Left ventricle myocardium inferior (tissue), 1 donor: ENCODE measurements around the gene COX10. TPM values are rescaled to one million over a fixed set of nuclear protein-coding genes. Genes with fewer than 3 reads are reported as not detected.
"Not testable (repeated sequence)": the region's sequence is repeated elsewhere in the genome, so short reads cannot be mapped to it uniquely, and the experiment has no call there.

Experiments used
- DNase-seq: peaks from one replicate; pipeline ENCODE4 v3.0.0-alpha.2; 2020
- H3K27ac ChIP-seq: fragments of 200-600 bp; replicated peaks from 2 replicates; pipeline ENCODE4 v1.8.0; 2021
- H3K27me3 ChIP-seq: fragments of 200-600 bp; 2 replicates; pipeline ENCODE4 v1.8.0; 2021; ENCODE audit warnings: low read depth
- H3K36me3 ChIP-seq: fragments of 200-600 bp; 2 replicates; pipeline ENCODE4 v1.8.0; 2021
- H3K4me1 ChIP-seq: fragments of 200-600 bp; 2 replicates; pipeline ENCODE4 v1.8.0; 2021
- H3K4me3 ChIP-seq: fragments of 200-600 bp; 2 replicates; pipeline ENCODE4 v1.8.0; 2021; ENCODE audit warnings: mild to moderate bottlenecking, moderate library complexity
- H3K9me3 ChIP-seq: fragments of 200-600 bp; replicated peaks from 2 replicates; pipeline ENCODE4 v1.8.0; 2021
- intact Hi-C: fragments of 100-400 bp; cut with micrococcal nuclease; formaldehyde crosslinking; loops from one replicate; pipeline ENCODE4 v1.11.0; 2022
- total RNA-seq: library from RNA; stranded (reverse); fragmentation: NEBNext Ultra II Directional; extraction: Animal tissue kit (Norgen Biotek cat#: 25700); gene quantifications from one replicate; pipeline ENCODE4 v1.2.1, GENCODE V29; 2021
- TF ChIP-seq, protein P1 (sequence below): fragments of 200-600 bp; IDR thresholded peaks from 2 replicates; pipeline ENCODE4 v1.8.0; 2021; ENCODE audit warnings: antibody characterized with exemption, mild to moderate bottlenecking, borderline replicate concordance
- donor health status: DM: no; HTN: yes; CAD: no; lungs with severe emphysema.

Gene COX10
- total RNA-seq, 1 donor from 2014 or later: 46.3 TPM

DNA sequence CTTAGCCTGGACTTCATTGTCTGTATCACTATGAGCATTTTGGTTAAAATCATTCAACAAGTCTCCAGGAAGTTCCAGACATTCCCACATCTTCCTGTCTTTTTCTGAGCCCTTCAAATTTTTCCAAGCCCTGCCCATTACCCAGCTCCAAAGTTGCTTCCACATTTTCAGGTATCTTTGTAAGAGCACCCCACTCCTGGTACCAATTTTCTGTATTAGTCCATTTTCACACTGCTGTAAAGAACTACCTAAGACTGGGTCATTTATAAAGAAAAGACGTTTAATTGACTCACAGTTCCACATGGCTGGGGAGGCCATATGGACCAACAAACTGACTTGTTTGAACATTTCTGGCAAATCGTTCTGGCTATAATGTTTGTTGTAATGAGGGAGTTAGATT, 100.0 kb downstream of the COX10 start:
- H3K27me3 ChIP-seq: no peaks in the 10 kb centered on the region
- no peaks in the 10 kb centered on the region for H3K4me1 ChIP-seq
- no peak for DNase-seq
- H3K27ac ChIP-seq: no peak overlapping the region
- TF ChIP-seq, protein P1, sequence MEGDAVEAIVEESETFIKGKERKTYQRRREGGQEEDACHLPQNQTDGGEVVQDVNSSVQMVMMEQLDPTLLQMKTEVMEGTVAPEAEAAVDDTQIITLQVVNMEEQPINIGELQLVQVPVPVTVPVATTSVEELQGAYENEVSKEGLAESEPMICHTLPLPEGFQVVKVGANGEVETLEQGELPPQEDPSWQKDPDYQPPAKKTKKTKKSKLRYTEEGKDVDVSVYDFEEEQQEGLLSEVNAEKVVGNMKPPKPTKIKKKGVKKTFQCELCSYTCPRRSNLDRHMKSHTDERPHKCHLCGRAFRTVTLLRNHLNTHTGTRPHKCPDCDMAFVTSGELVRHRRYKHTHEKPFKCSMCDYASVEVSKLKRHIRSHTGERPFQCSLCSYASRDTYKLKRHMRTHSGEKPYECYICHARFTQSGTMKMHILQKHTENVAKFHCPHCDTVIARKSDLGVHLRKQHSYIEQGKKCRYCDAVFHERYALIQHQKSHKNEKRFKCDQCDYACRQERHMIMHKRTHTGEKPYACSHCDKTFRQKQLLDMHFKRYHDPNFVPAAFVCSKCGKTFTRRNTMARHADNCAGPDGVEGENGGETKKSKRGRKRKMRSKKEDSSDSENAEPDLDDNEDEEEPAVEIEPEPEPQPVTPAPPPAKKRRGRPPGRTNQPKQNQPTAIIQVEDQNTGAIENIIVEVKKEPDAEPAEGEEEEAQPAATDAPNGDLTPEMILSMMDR: no peak
- no peak overlapping the region for H3K4me3 ChIP-seq
- H3K9me3 ChIP-seq: peaks cover 20% of the 10 kb centered on the region
- intact Hi-C loops: no loop called here
- peaks cover 9% of the 10 kb centered on the region for H3K36me3 ChIP-seq

DNA sequence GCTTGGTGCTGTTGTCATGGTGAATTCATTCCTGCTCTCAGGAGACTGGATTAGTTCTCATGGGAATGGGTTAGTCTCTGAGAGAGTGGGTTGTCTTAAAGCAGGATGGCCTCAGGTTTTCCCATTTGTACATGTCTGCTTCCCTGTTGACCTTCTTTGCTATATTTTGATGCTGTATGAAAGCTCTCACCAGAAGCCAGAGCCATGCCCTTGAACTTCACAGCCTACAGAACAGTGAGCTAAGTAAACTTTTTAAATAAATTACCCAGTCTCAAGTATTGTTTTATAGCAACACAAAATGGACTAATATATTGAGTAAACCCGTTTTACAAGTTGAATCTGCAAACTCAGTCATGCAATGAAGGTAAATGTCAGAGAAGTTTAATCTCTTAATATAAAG, 100.6 kb downstream of the COX10 start:
- no peak for DNase-seq
- H3K27me3 ChIP-seq: no peaks in the 10 kb centered on the region
- H3K9me3 ChIP-seq: peaks cover 20% of the 10 kb centered on the region
- H3K4me1 ChIP-seq: no peaks in the 10 kb centered on the region
- TF ChIP-seq, protein P1: no peak
- intact Hi-C loops: no loop called here
- peaks cover 9% of the 10 kb centered on the region for H3K36me3 ChIP-seq
- no peak overlapping the region for H3K27ac ChIP-seq
- no peak overlapping the region for H3K4me3 ChIP-seq

DNA sequence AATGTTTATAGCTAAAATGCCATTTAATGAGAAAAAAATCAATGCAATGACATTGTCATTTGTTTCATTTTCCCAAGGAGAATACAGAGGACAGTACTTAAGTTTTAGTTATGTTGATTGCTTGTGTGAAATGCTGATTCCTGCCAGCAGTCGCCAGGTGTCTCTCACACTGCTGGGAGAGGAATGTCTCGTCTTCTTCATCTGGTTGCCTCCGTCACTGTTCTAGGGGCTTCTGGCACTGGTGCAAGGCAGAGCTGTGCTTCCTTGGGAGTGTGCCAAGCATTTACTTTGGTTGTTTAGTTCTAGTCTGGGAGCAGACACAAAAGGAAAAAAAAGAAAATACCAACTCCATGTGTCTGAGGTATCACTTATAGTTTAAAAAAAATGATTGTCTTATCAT, 107.7 kb downstream of the COX10 start:
- DNase-seq, H3K27ac ChIP-seq, H3K27me3 ChIP-seq, intact Hi-C loops, H3K36me3 ChIP-seq, H3K4me3 ChIP-seq, H3K9me3 ChIP-seq: not testable (repeated sequence)
- H3K4me1 ChIP-seq: peaks cover 12% of the 10 kb centered on the region

DNA sequence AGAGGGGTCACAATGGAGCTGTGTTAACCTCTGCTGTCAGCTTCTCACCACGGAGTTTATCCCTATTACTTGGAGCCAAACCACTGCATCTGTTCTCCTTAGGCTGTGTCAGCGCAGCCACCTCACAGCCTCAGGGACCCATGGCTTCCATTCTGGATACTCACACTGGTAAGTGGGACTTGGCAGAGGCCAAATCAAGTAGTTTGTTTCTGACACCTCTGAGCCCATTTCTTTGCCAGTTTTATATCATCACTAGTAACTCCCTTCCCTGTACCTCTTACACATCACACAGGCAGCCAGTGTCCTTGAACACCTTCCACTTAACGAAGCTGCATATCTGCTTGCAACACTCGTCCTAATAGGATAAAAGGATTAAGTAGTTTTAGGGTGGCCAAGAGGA, 108.5 kb downstream of the COX10 start:
- H3K4me3 ChIP-seq, H3K9me3 ChIP-seq, intact Hi-C loops: not testable (repeated sequence)

DNA sequence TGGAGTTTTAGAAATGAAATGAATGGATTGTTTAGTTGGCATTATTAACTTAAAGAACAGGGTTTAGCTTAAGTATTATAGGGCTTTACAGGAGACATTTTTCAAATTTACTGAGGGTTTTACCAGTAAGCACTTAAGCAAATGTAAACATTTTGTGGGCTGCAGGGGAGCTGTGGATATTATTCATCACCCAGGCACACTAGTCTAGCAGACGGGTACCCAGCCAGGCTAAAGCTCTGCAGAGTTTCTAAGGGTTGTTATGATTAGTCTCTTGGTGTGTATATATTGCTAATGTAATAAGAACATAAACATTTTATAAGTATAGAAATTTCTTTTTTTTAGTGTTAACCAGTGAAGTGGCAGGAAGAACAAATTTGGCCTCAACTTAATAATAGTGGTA, 110.6 kb downstream of the COX10 start:
- peaks cover 17% of the 10 kb centered on the region for H3K4me1 ChIP-seq

More for the DNA sequence above, 108.5 kb downstream of the COX10 start:
- H3K36me3 ChIP-seq, H3K27ac ChIP-seq, H3K27me3 ChIP-seq, DNase-seq: not testable (repeated sequence)
- H3K4me1 ChIP-seq: peaks cover 12% of the 10 kb centered on the region

DNA sequence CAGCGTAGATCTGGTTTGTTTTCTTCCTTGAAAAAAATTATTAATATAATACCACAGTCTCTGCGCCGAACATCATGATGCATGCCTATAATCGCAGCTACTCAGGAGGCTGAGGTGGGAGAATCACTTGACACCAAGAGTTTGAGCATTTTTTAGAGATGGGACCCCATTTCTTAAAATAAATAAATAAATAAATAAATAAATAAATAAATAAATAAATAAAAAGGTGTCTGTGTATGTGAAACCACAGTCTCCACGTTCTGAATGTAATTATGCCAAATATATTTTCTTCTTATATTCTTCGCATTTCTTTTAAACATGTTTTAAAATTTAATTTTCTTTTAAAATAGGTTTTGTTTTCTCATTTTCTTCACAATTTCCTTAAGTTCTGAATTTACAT, 112.8 kb downstream of the COX10 start:
- H3K4me1 ChIP-seq, H3K4me3 ChIP-seq, H3K27me3 ChIP-seq, H3K27ac ChIP-seq, H3K9me3 ChIP-seq, DNase-seq, intact Hi-C loops, H3K36me3 ChIP-seq: not testable (repeated sequence)

More for the DNA sequence above, 110.6 kb downstream of the COX10 start:
- H3K4me3 ChIP-seq, H3K36me3 ChIP-seq, H3K27ac ChIP-seq, H3K27me3 ChIP-seq, DNase-seq, H3K9me3 ChIP-seq, intact Hi-C loops: not testable (repeated sequence)

DNA sequence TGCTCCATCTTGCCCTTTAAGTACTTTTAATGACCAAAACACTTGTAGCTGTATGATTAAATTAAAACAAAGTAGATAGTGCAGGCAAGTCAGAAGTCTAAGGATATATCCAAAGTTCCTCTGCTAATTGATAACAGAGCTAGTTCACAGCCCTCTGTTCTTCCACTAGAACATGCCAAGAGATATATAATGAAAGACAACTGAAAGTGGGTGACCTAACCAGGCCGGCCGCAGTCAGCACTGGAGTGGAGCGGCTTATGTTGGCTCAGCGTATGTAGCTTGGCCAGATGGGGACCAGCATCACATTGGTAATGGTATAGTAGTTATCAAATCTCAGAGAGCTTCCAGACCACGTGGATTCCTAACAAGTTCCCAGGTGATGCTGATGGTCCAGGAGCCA, 115.2 kb downstream of the COX10 start:
- H3K4me3 ChIP-seq, H3K4me1 ChIP-seq, intact Hi-C loops, DNase-seq, H3K36me3 ChIP-seq, H3K27me3 ChIP-seq, H3K9me3 ChIP-seq, H3K27ac ChIP-seq: not testable (repeated sequence)

DNA sequence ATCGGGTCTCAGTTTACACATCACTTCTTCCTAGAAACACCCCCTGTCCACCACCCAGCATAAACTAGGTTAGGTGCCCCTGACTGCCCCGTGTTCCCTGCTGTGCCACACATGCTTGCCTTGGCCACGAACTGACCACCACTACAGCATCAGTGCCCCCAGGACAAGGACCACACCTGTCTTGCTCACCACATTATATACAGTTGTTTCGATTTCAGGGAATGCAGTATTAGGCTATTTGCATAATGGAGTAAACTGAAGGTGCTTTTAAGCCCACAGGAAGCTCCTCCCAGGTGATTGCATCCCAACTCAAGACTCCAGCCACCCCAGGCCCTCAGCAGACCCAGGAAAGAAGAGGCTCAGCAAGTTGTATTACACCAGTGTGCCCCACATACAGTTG, 117.1 kb downstream of the COX10 start:
- H3K4me1 ChIP-seq, intact Hi-C loops, H3K36me3 ChIP-seq, H3K4me3 ChIP-seq, H3K27me3 ChIP-seq, H3K9me3 ChIP-seq, DNase-seq, H3K27ac ChIP-seq: not testable (repeated sequence)

DNA sequence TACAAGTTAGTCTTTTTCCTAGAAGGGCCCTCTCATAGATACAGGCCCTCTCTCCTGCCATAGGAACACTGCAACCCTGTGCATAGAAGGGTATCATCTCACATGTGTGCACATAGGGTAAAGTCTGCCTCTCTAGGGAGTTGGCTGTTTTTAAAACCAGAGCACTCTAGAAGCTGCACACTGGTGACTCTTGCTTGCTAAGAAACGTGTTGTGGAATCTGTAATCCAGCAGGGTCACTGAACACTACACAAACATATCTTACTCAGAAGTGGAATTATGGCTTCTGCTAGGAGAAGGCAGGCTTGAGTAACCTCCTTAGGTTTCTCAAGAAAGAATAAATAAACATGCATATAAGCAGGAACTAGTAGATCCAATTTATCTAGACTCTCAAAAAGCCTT, 121.5 kb downstream of the COX10 start:
- H3K27me3 ChIP-seq, H3K9me3 ChIP-seq, H3K36me3 ChIP-seq, H3K4me3 ChIP-seq, H3K27ac ChIP-seq, DNase-seq, H3K4me1 ChIP-seq, intact Hi-C loops: not testable (repeated sequence)

DNA sequence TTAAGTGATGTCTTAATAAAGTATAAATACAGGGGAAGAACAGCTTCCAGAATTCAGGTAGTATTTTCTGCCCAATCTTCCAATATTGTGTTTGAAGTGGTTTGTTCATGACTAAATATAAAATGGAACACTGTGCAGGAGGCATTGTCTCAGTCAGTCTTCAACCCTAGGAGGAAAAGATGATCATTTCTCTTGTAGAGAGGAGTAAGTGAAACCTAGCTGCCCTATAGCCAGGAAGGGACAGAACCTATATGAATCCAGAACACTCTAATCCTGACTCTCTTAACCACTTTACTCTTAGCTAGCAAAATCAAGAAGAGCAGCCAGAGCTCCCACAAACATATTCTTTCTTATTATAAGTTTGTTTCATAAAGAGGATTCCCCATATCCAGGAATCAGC, 122.2 kb downstream of the COX10 start:
- H3K27ac ChIP-seq, H3K9me3 ChIP-seq, intact Hi-C loops, H3K27me3 ChIP-seq, H3K36me3 ChIP-seq, H3K4me3 ChIP-seq, DNase-seq, H3K4me1 ChIP-seq: not testable (repeated sequence)

DNA sequence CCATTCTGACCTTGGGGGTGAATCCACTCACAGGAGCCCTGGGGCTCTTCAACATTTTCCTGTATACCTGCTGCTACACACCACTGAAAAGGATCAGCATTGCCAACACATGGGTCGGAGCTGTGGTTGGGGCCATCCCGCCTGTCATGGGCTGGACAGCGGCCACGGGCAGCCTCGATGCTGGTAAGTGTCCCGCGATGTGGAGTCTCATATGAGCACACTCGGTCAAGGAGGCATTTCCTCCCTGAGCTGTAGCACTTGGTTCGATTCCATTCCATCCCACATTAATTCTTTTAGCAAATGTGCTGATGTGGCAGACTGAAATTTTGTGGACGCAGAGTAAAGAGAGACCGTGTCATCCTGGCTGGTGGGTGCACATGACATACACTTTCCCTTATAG, 122.7 kb downstream of the COX10 start:
- H3K27ac ChIP-seq, H3K4me3 ChIP-seq, H3K4me1 ChIP-seq, DNase-seq, intact Hi-C loops, H3K36me3 ChIP-seq, H3K27me3 ChIP-seq, H3K9me3 ChIP-seq: not testable (repeated sequence)

DNA sequence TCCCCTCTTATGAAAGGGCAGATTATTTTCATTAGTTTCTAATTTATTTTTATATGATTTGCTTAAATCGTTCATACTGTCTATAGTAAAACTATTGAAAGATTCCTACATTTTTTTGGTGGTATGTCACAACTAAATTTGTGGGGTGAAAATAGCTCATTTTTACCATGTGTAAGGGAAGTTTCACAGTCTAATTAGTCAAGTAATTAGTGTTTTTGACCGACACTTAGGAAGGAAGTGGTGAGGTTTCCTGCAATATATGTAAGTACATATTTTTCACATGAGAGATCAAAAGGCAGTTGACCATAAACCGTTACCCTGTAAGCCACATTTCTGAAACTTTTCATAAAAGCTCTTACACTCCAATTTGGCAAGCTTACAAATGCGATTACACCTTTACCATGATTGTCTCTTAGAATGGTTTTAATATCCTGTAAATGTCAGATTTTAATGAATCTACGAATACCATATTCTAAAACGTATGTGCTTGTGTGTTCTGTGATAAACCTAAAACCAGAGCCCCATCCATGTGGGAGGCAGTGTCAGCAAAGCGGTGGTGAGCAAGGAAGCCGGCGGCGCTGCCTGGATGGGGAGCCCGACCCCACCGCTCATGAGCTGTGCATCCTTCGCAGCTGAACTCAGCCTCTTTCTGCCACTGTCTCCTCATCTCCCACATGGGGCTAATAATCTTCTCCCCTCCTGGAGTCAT, 123.5 kb downstream of the COX10 start:
- H3K9me3 ChIP-seq, H3K27ac ChIP-seq, DNase-seq, H3K36me3 ChIP-seq, H3K4me3 ChIP-seq, intact Hi-C loops, H3K27me3 ChIP-seq: not testable (repeated sequence)
- peaks cover 12% of the 10 kb centered on the region for H3K4me1 ChIP-seq
